B cell (primary cell): ENCODE data around the gene HAGH. TPM values are rescaled to one million over a fixed set of nuclear protein-coding genes. Genes with fewer than 3 reads are reported as not detected.

ENCODE experiments used
- ATAC-seq: fragments of 200-7000 bp; cut with Tn5 transposase; one replicate; pipeline ENCODE4 v1.10.0; 2021; ENCODE audit warnings: low read depth, mild to moderate bottlenecking, moderate number of reproducible peaks, moderate library complexity
- CTCF ChIA-PET: fragments of 350-600 bp; sonication (Branson Sonifier 250); formaldehyde crosslinking; loops from one replicate; lab custom pipeline; 2021; ENCODE audit warnings: antibody characterized with exemption, inconsistent platforms; lab: Charles Lee
- POLR2A ChIA-PET: fragments of 350-600 bp; sonication (Branson Sonifier 250); formaldehyde crosslinking; loops from one replicate; lab custom pipeline; 2021; ENCODE audit warnings: antibody characterized with exemption; lab: Charles Lee
- DNase-seq: peaks from one replicate; pipeline ENCODE4 v3.0.0; 2013
- H2AFZ ChIP-seq: 2 replicates; pipeline ENCODE4 v1.6.1; 2012; ENCODE audit warnings: mild to moderate bottlenecking, low read depth, low read length; ENCODE audit not compliant: insufficient read depth, poor library complexity, severe bottlenecking
- H3K27ac ChIP-seq, 2 donors: 1 replicate in 1 of 2; 2 replicates in 1 of 2; pipeline ENCODE4 v1.5.1; 2012 to 2013; ENCODE audit warnings: low read length in 2 of 2, mild to moderate bottlenecking in 2 of 2, moderate library complexity in 1 of 2
- H3K27me3 ChIP-seq, 4 experiments: fragments of 200-600 bp in 1 of 4; sonication (generic) in 1 of 4; replicated peaks in 1 of 4; 1 replicate in 2 of 4; 2 replicates in 2 of 4; pipeline versions ENCODE4 v1.6.1 to v1.7.0; 2013 to 2016; ENCODE audit warnings: low read length in 3 of 4, mild to moderate bottlenecking in 2 of 4, mixed read lengths in 1 of 4, moderate library complexity in 1 of 4; ENCODE audit not compliant: insufficient read depth in 4 of 4, control insufficient read depth in 3 of 4; ENCODE audit errors: control extremely low read depth in 1 of 4
- H3K36me3 ChIP-seq, 2 experiments: replicated peaks in 1 of 2; 1 replicate in 1 of 2; 2 replicates in 1 of 2; pipeline versions ENCODE4 v1.6.1 to v1.7.1; 2013; ENCODE audit warnings: low read length in 1 of 2; ENCODE audit not compliant: insufficient read depth in 2 of 2, control insufficient read depth in 1 of 2; ENCODE audit errors: control extremely low read depth in 1 of 2, extremely low read depth in 1 of 2
- H3K4me1 ChIP-seq, 2 donors: fragments of 200-600 bp in 1 of 2; sonication (generic) in 1 of 2; 1 replicate in 1 of 2; 2 replicates in 1 of 2; pipeline versions ENCODE4 v1.5.1 to v1.6.1; 2013 to 2017; ENCODE audit warnings: low read length in 2 of 2; ENCODE audit not compliant: control insufficient read depth in 2 of 2, insufficient read depth in 2 of 2
- H3K4me2 ChIP-seq: replicated peaks from 2 replicates; pipeline ENCODE3; 2012; ENCODE audit warnings: mild to moderate bottlenecking, low read depth, low read length; ENCODE audit not compliant: poor library complexity, severe bottlenecking
- H3K4me3 ChIP-seq, 5 experiments: fragments of 200-600 bp in 1 of 5; sonication (generic) in 1 of 5; 1 replicate in 3 of 5; 2 replicates in 2 of 5; pipeline versions ENCODE4 v1.5.1 to v1.7.0; 2011 to 2016; ENCODE audit warnings: low read length in 4 of 5, mild to moderate bottlenecking in 4 of 5, low read depth in 2 of 5, control low read depth in 1 of 5, moderate library complexity in 1 of 5; ENCODE audit not compliant: insufficient read depth in 1 of 5; ENCODE audit errors: control extremely low read depth in 1 of 5, extremely low read depth in 1 of 5
- H3K79me2 ChIP-seq: fragments of 200-600 bp; sonication (generic); one replicate; pipeline ENCODE4 v1.6.0; 2016; ENCODE audit warnings: low read length; ENCODE audit not compliant: control insufficient read depth, insufficient read depth
- H3K9ac ChIP-seq: fragments of 200-600 bp; sonication (generic); 2 replicates; pipeline ENCODE4 v1.6.1; 2017; ENCODE audit warnings: mild to moderate bottlenecking, low read length, moderate library complexity
- H3K9me3 ChIP-seq, 3 donors: one replicate each; pipeline versions ENCODE4 v1.6.1 to v1.7.1; 2013; ENCODE audit warnings: low read length in 2 of 3; ENCODE audit not compliant: control insufficient read depth in 2 of 3, insufficient read depth in 1 of 3; ENCODE audit errors: control extremely low read depth in 1 of 3
- H4K20me1 ChIP-seq: 2 replicates; pipeline ENCODE4 v1.6.0; 2012; ENCODE audit warnings: mild to moderate bottlenecking, low read length; ENCODE audit not compliant: insufficient read depth, control insufficient read depth, poor library complexity, severe bottlenecking
- H3K27ac Mint-ChIP-seq: one replicate; pipeline ENCODE4 v1.8.0; 2021; ENCODE audit warnings: mixed read lengths
- H3K27me3 Mint-ChIP-seq: one replicate; pipeline ENCODE4 v1.8.0; 2021; ENCODE audit warnings: mixed read lengths
- H3K4me1 Mint-ChIP-seq: one replicate; pipeline ENCODE4 v1.8.0; 2021; ENCODE audit warnings: mixed read lengths
- H3K4me3 Mint-ChIP-seq: one replicate; pipeline ENCODE4 v1.8.0; 2021; ENCODE audit warnings: mixed read lengths
- H3K9me3 Mint-ChIP-seq: one replicate; pipeline ENCODE4 v1.8.0; 2022; ENCODE audit warnings: mixed read lengths; ENCODE audit not compliant: insufficient read depth
- EZH2 ChIP-seq: IDR thresholded peaks from 2 replicates; pipeline ENCODE4 v1.6.1; 2012; ENCODE audit warnings: borderline replicate concordance, low read depth, mild to moderate bottlenecking, moderate library complexity, low read length; ENCODE audit not compliant: insufficient read depth, poor library complexity, severe bottlenecking
- WGBS: methylation state at CpG from one replicate; pipeline ENCODE4 v1.1.5; 2013; ENCODE audit warnings: missing lambda C conversion rate; ENCODE audit not compliant: insufficient coverage; 5-methylcytosine and 5-hydroxymethylcytosine counted together
- intact Hi-C: fragments of 100-400 bp; cut with micrococcal nuclease; formaldehyde crosslinking; loops from one replicate; pipeline ENCODE4 v1.10.0; 2022
- polyA plus RNA-seq: library from polyadenylated mRNA; depleted of rRNA; stranded (reverse); fragments of >200 nt; gene quantifications from 2 replicates; pipeline ENCODE4 v1.2.3, GENCODE V29; 2012
- total RNA-seq, 2 donors: library from RNA; stranded (reverse); fragments of 120-200 nt in 1 of 2; gene quantifications; 1 replicate in 1 of 2; 2 replicates in 1 of 2; pipeline versions ENCODE4 v1.2.3 to v1.2.4, GENCODE V29; 2013 to 2022
- TF ChIP-seq, protein P1 (sequence below): fragments of 200-600 bp; IDR thresholded peaks from one replicate; pipeline ENCODE4 v1.8.0; 2022; ENCODE audit warnings: antibody characterized with exemption, mild to moderate bottlenecking

HAGH gene
- total and polyA plus RNA-seq, 2 donors (not counting 1 experiment from before 2014, with no cell fraction given), result 50.6 to 74.2 TPM

DNA sequence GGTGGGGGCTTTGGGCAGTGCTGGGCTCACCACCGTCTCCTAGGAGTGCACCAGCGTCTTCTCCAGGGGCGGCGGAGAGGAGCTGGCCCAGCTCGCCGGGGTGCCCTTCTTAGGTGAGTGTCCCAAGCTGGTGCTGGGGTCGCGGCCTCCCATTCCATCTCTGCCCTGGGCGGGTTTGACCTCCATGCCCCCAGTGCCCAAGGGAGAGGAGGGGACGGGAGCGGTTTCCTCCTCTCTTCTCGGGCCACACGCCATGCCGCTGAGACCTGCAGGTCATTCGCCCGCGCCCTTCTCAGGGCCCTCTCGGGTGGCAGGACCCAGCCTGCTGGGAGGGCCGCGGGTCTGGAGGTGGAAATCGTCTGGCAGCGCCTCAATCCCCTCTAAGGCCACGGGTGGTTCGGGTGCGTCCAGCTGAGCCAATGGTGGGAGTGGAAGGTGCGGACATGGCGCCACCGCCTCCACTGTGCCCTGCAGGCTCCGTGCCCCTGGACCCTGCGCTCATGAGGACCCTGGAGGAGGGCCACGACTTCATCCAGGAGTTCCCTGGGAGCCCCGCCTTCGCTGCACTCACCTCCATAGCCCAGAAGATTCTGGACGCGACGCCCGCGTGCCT lies 38.4 kb downstream of the HAGH start:
- no peaks in the 10 kb centered on the region for H3K9me3 ChIP-seq
- Mint-ChIP-seq H3K27me3 (no peaks in the 10 kb centered on the region), H3K27ac (no peak overlapping the region), H3K4me1 (peaks cover 5% of the 10 kb centered on the region), H3K4me3 (no peak overlapping the region), H3K9me3 (no peaks in the 10 kb centered on the region)
- ATAC-seq (no peak), DNase-seq (no peak)
- CTCF ChIA-PET, result no interaction called here
- peaks cover 0 to 11% of the 10 kb centered on the region in 2 donors for H3K4me1 ChIP-seq
- peaks cover 63% of the 10 kb centered on the region for H3K79me2 ChIP-seq
- no peak overlapping the region for H3K4me2 ChIP-seq
- no peaks in the 10 kb centered on the region for H3K27me3 ChIP-seq
- 95% methylated on average over 36 of the region's 38 CpGs for WGBS
- peaks cover 57% of the 10 kb centered on the region for H4K20me1 ChIP-seq
- H3K36me3 ChIP-seq, result peaks cover 0 to 33% of the 10 kb centered on the region in 2 experiments
- intact Hi-C loops, result no loop called here
- TF ChIP-seq, protein P1, sequence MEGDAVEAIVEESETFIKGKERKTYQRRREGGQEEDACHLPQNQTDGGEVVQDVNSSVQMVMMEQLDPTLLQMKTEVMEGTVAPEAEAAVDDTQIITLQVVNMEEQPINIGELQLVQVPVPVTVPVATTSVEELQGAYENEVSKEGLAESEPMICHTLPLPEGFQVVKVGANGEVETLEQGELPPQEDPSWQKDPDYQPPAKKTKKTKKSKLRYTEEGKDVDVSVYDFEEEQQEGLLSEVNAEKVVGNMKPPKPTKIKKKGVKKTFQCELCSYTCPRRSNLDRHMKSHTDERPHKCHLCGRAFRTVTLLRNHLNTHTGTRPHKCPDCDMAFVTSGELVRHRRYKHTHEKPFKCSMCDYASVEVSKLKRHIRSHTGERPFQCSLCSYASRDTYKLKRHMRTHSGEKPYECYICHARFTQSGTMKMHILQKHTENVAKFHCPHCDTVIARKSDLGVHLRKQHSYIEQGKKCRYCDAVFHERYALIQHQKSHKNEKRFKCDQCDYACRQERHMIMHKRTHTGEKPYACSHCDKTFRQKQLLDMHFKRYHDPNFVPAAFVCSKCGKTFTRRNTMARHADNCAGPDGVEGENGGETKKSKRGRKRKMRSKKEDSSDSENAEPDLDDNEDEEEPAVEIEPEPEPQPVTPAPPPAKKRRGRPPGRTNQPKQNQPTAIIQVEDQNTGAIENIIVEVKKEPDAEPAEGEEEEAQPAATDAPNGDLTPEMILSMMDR, result no peak
- no peak for TF ChIP-seq EZH2
- H3K4me3 ChIP-seq, result no peak overlapping the region
- no peak overlapping the region for H3K27ac ChIP-seq
- H2AFZ ChIP-seq, result no peak overlapping the region
- POLR2A ChIA-PET, result no interaction called here
- no peak overlapping the region for H3K9ac ChIP-seq

DNA sequence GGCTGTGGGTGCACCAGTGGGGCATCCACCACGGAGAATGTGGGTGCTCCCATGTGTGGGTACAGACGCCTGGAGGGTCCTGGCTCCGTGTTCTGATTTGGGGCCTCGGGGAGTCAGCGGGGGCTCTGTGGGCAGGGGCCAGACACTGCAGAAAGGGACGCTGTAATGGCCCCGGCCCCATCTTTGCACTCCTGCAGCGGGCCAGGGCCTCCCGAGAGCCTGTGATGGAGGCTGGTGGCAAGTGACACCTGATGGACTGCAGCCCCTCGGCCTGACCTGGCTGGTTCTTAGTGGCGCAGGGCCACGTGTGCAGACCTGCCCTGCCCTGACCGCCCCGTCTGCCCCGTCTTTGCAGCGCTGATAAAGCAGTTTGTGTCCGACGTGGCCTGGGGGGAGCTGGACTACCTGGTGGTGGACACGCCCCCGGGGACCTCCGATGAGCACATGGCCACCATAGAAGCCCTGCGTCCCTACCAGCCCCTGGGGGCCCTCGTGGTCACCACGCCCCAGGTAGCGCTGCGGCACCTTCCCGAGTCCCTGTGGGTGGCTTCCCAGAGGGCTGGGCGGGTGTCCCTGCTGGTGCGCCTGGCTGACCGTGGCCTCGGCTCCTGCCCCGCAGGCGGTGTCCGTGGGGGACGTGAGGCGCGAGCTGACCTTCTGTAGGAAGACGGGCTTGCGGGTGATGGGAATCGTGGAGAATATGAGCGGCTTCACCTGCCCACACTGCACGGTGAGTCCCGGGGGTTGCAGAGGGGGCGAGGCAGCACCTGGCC lies 39.1 kb downstream of the HAGH start:
- no peak overlapping the region for H3K27ac ChIP-seq
- H3K9me3 Mint-ChIP-seq, result no peaks in the 10 kb centered on the region
- ATAC-seq (no peak), DNase-seq (no peak)
- peaks cover 0 to 12% of the 10 kb centered on the region in 2 donors for H3K4me1 ChIP-seq
- 95% methylated on average over 44 of the region's 44 CpGs for WGBS
- no peak overlapping the region for H2AFZ ChIP-seq
- H3K4me3 ChIP-seq, result no peak overlapping the region
- peaks cover 63% of the 10 kb centered on the region for H3K79me2 ChIP-seq
- no peaks in the 10 kb centered on the region for H3K27me3 Mint-ChIP-seq
- no peak overlapping the region for H3K4me2 ChIP-seq
- TF ChIP-seq EZH2, result no peak
- TF ChIP-seq, protein P1, result no peak
- no peaks in the 10 kb centered on the region for H3K27me3 ChIP-seq
- no peaks in the 10 kb centered on the region for H3K9me3 ChIP-seq
- no peak overlapping the region for H3K9ac ChIP-seq
- ChIA-PET POLR2A (interaction anchor here (0.5 kb wide), 1 partner anchor 15 kb away, joined by 3 read pairs; the partner anchor contains the start of genes EME2 and MRPS34), CTCF (no interaction called here)
- H3K4me3 Mint-ChIP-seq, result no peak overlapping the region
- peaks cover 10% of the 10 kb centered on the region for H3K4me1 Mint-ChIP-seq
- peaks cover 57% of the 10 kb centered on the region for H4K20me1 ChIP-seq
- no peak overlapping the region for H3K27ac Mint-ChIP-seq
- H3K36me3 ChIP-seq, result peaks cover 0 to 33% of the 10 kb centered on the region in 2 experiments
- intact Hi-C loops, result no loop called here
